Lower leg skin (tissue), 4 donors: Measurements from ENCODE around the gene ZFPM1. TPM values are rescaled to one million over a fixed set of nuclear protein-coding genes. Genes with fewer than 3 reads are reported as not detected.
"Not testable (repeated sequence)": the region's sequence is repeated elsewhere in the genome, so short reads cannot be mapped to it uniquely, and the experiment has no call there.

Experiments
- DNase-seq, 2 donors: peaks; one replicate each; pipeline ENCODE4 v3.0.0-alpha.2; 2019; ENCODE audit warnings: low spot score in 2 of 2
- H3K4me3 ChIP-seq: fragments of 200-600 bp; sonication (generic); 2 replicates; pipeline ENCODE4 v1.5.1; 2017; ENCODE audit warnings: mild to moderate bottlenecking, low read depth; ENCODE audit not compliant: poor library complexity, severe bottlenecking
- POLR2A ChIP-seq, 2 donors: fragments of 450-650 bp; IDR thresholded peaks; one replicate each; pipeline ENCODE4 v1.6.1; 2016 to 2017; ENCODE audit warnings: antibody characterized with exemption in 2 of 2, mild to moderate bottlenecking in 1 of 2, moderate library complexity in 1 of 2
- WGBS, 2 donors: methylation state at CpG; one replicate each; pipeline ENCODE4 v1.1.5; 2018; 5-methylcytosine and 5-hydroxymethylcytosine counted together
- intact Hi-C: fragments of 100-400 bp; cut with DNase I; formaldehyde crosslinking; loops from one replicate; pipeline ENCODE4 v1.15.0; 2023; ENCODE audit warnings: low total_unique reads
- total RNA-seq, 4 donors: library from RNA; depleted of rRNA; stranded (reverse); fragments of >200 nt; gene quantifications; one replicate each; pipeline ENCODE4 v1.1.0, GENCODE V29; 2016
- TF ChIP-seq, protein P1 (sequence below), 3 donors: fragments of 450-650 bp; IDR thresholded peaks; one replicate each; pipeline ENCODE4 v1.5.1; 2016; ENCODE audit warnings: antibody characterized with exemption in 3 of 3, mild to moderate bottlenecking in 3 of 3, moderate library complexity in 2 of 3

ZFPM1 gene
- total RNA-seq, 4 donors from 2014 or later = 2.0 to 4.0 (median 3.1) TPM

DNA sequence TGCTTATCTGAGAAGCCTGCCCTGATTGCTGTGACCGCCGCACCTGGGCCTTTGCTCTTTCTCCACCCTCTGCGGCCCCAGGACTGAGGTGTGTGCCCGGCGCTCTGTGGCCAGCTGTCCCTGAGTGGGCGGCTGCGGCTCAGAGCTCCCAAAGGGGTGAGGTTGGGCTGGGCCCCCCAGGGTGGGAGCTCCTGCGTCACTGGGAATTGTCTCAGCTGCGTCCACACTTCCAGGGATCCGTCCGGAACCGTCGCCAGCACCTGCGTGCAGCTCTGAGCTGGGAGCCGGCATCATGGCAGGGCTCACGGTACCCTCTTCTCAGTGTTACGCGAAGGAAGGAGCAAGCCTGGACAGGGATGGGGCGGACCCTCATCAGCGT is 46.0 kb upstream of the ZFPM1 start:
- intact Hi-C loops = no loop called here
- WGBS, 2 donors = 94 to 95% methylated on average over 20 of the region's 20 CpGs

GRCh38 chr16:88407807-88408206 is 45.3 kb upstream of the ZFPM1 start:
- intact Hi-C loops = no loop called here
- WGBS, 2 donors = 78 to 81% methylated on average over 4 to 5 of the region's 5 CpGs
- H3K4me3 ChIP-seq = no peak overlapping the region
- no peak for DNase-seq
- TF ChIP-seq, protein P1, sequence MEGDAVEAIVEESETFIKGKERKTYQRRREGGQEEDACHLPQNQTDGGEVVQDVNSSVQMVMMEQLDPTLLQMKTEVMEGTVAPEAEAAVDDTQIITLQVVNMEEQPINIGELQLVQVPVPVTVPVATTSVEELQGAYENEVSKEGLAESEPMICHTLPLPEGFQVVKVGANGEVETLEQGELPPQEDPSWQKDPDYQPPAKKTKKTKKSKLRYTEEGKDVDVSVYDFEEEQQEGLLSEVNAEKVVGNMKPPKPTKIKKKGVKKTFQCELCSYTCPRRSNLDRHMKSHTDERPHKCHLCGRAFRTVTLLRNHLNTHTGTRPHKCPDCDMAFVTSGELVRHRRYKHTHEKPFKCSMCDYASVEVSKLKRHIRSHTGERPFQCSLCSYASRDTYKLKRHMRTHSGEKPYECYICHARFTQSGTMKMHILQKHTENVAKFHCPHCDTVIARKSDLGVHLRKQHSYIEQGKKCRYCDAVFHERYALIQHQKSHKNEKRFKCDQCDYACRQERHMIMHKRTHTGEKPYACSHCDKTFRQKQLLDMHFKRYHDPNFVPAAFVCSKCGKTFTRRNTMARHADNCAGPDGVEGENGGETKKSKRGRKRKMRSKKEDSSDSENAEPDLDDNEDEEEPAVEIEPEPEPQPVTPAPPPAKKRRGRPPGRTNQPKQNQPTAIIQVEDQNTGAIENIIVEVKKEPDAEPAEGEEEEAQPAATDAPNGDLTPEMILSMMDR (IDR thresholded peaks at IDR 0.05) = no peak
- no peak for TF ChIP-seq POLR2A (IDR thresholded peaks at IDR 0.05)

More for the DNA sequence above, 46.0 kb upstream of the ZFPM1 start:
- TF ChIP-seq, protein P1 (IDR thresholded peaks at IDR 0.05) = no peak
- no peak for TF ChIP-seq POLR2A (IDR thresholded peaks at IDR 0.05)
- DNase-seq = no peak
- no peak overlapping the region for H3K4me3 ChIP-seq

DNA sequence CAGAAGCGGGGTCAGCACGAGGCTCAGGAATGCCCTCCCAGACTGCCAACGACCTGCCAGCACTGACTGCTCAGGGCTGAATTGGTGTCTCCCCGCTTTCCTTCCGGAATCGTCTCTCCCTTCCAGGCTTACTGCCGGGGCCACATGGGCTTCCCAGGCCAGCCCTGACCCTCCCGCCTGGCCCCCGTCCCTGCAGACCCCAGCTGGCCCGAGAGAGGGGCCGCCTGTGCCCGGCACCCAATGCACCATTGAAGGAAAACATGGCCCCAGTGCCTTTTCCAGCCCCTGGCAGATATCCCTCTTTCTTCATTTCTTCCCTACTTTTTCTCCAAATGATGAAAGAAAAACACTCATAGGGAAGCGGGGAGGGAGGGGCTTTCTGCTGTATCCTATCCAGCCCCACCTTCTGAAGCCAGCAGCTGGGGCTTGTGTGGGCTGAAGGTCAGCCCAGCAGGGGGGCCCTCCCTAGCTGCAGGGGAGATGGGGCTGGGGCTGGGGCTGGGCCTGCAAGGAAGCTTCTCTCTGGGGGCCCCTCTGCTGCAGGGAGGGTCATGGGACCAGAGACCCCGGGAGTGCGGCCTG is 44.4 kb upstream of the ZFPM1 start:
- TF ChIP-seq, protein P1 (IDR thresholded peaks at IDR 0.05) = no peak
- TF ChIP-seq POLR2A (IDR thresholded peaks at IDR 0.05) = no peak
- no peak overlapping the region for H3K4me3 ChIP-seq
- DNase-seq = no peak
- 82 to 85% methylated on average over 15 of the region's 15 CpGs for WGBS, 2 donors
- intact Hi-C loops = no loop called here

- WGBS, 2 donors = 88 to 90% methylated on average over 28 of the region's 29 CpGs
- intact Hi-C loops = no loop called here
- DNase-seq = no peak
Observed at GRCh38 chr16:88409296-88410065, 43.6 kb upstream of the ZFPM1 start.

DNA sequence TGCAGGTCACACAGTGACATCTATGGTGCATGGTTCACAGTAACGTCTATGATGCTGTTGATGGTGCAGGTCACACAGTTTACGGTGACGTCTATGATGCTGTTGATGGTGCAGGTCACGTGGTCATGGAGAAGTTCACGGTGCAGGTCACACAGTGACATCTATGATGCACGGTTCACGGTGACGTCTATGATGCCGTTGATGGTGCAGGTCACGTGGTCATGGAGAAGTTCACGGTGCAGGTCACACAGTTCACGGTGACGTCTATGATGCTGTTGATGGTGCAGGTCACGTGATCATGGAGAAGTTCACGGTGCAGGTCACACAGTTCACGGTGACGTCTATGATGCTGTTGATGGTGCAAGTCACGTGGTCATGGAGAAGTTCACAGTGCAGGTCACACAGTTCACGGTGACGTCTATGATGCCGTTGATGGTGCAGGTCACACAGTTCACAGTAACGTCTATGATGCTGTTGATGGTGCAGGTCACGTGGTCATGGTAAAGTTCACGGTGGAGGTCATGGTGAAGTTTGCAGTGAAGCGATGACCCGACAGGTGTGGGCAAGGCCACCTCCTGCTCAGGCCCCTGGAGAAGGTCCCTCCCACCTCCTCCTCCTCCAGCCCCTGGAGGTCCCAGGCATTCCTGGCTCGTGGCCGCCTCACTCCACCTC is 42.6 kb upstream of the ZFPM1 start:
- H3K4me3 ChIP-seq, DNase-seq, intact Hi-C loops: not testable (repeated sequence)
- 92 to 93% methylated on average over 28 of the region's 28 CpGs for WGBS, 2 donors

More at GRCh38 chr16:88409296-88410065, 43.6 kb upstream of the ZFPM1 start:
- TF ChIP-seq POLR2A (IDR thresholded peaks at IDR 0.05) = no peak
- TF ChIP-seq, protein P1 (IDR thresholded peaks at IDR 0.05) = no peak
- H3K4me3 ChIP-seq = no peak overlapping the region

GRCh38 chr16:88411951-88412576 is 41.0 kb upstream of the ZFPM1 start:
- 89 to 92% methylated on average over 15 to 18 of the region's 18 CpGs for WGBS, 2 donors
- H3K4me3 ChIP-seq = no peak overlapping the region
- no peak for DNase-seq
- TF ChIP-seq, protein P1 (IDR thresholded peaks at IDR 0.05) = no peak
- no peak for TF ChIP-seq POLR2A (IDR thresholded peaks at IDR 0.05)
- intact Hi-C loops = no loop called here
